ENCODE measurements around the gene PRKN. TPM values are rescaled to one million over a fixed set of nuclear protein-coding genes. Genes with fewer than 3 reads are reported as not detected.
"Not testable (repeated sequence)": the region's sequence is repeated elsewhere in the genome, so short reads cannot be mapped to it uniquely, and the experiment has no call there.

PRKN gene
- total RNA-seq, 1 donor from 2014 or later: 2.6 TPM

- Histone ChIP-seq H3K27me3 (no peaks in the 10 kb centered on the region), H3K36me3 (no peaks in the 10 kb centered on the region), H3K27ac (no peak overlapping the region), H3K4me1 (no peaks in the 10 kb centered on the region), H3K9me3 (no peaks in the 10 kb centered on the region), H3K4me3 (no peak overlapping the region)
- intact Hi-C loops (cut with DNase I): no loop called here
- no peak for DNase-seq (ENCODE audit: low spot score in 2 of 2)
- no peak for TF ChIP-seq CTCF (IDR thresholded peaks at IDR 0.05)
Measured at GRCh38 chr6:161496941-161497340, 1230.6 kb downstream of the PRKN start.

- H3K9me3 ChIP-seq; H3K27me3 ChIP-seq; intact Hi-C loops (cut with DNase I); H3K4me3 ChIP-seq; H3K27ac ChIP-seq; DNase-seq (ENCODE audit: low spot score in 2 of 2); H3K4me1 ChIP-seq; H3K36me3 ChIP-seq: not testable (repeated sequence)
Measured at GRCh38 chr6:161496271-161496670, 1231.3 kb downstream of the PRKN start.

GRCh38 chr6:161494566-161494965 lies 1233.0 kb downstream of the PRKN start:
- DNase-seq (ENCODE audit: low spot score in 2 of 2): no peak
- TF ChIP-seq CTCF (IDR thresholded peaks at IDR 0.05): no peak
- Histone ChIP-seq H3K27me3 (no peaks in the 10 kb centered on the region), H3K9me3 (no peaks in the 10 kb centered on the region), H3K36me3 (no peaks in the 10 kb centered on the region), H3K4me3 (no peak overlapping the region), H3K27ac (no peak overlapping the region), H3K4me1 (no peaks in the 10 kb centered on the region)
- intact Hi-C loops (cut with DNase I): no loop called here

GRCh38 chr6:161493576-161494118 lies 1233.9 kb downstream of the PRKN start:
- no peak for TF ChIP-seq CTCF (IDR thresholded peaks at IDR 0.05)
- Histone ChIP-seq H3K27ac (no peak overlapping the region), H3K36me3 (no peaks in the 10 kb centered on the region), H3K4me3 (no peak overlapping the region), H3K27me3 (no peaks in the 10 kb centered on the region), H3K4me1 (no peaks in the 10 kb centered on the region), H3K9me3 (no peaks in the 10 kb centered on the region)
- no peak for DNase-seq (ENCODE audit: low spot score in 2 of 2)
- intact Hi-C loops (cut with DNase I): no loop called here

- no peak for TF ChIP-seq CTCF (IDR thresholded peaks at IDR 0.05)
- intact Hi-C loops (cut with DNase I): no loop called here
- Histone ChIP-seq H3K4me3 (no peak overlapping the region), H3K27me3 (no peaks in the 10 kb centered on the region), H3K27ac (no peak overlapping the region), H3K36me3 (no peaks in the 10 kb centered on the region), H3K4me1 (no peaks in the 10 kb centered on the region), H3K9me3 (no peaks in the 10 kb centered on the region)
- DNase-seq (ENCODE audit: low spot score in 2 of 2): no peak
Measured at GRCh38 chr6:161489626-161490306, 1237.8 kb downstream of the PRKN start.

GRCh38 chr6:161487694-161488093 lies 1239.9 kb downstream of the PRKN start:
- intact Hi-C loops (cut with DNase I): no loop called here
- H3K9me3 ChIP-seq: no peaks in the 10 kb centered on the region
- no peak overlapping the region for H3K27ac ChIP-seq
- no peak for DNase-seq (ENCODE audit: low spot score in 2 of 2)
- no peaks in the 10 kb centered on the region for H3K27me3 ChIP-seq
- H3K4me1 ChIP-seq: no peaks in the 10 kb centered on the region
- H3K4me3 ChIP-seq: no peak overlapping the region
- TF ChIP-seq CTCF (IDR thresholded peaks at IDR 0.05): no peak
- H3K36me3 ChIP-seq: no peaks in the 10 kb centered on the region
